GM15510 (cell line): Measurements from ENCODE around the gene CX3CL1.

ENCODE experiments used
- POLR2A ChIP-seq: IDR thresholded peaks from 3 replicates; pipeline ENCODE4 v1.6.1; 2011; ENCODE audit warnings: borderline replicate concordance; ENCODE audit not compliant: insufficient read length; ENCODE audit errors: extremely low read depth

Gene CX3CL1

GRCh38 chr16:57371494-57372371, 557 bp upstream of the CX3CL1 start:
- no peak for TF ChIP-seq POLR2A

DNA sequence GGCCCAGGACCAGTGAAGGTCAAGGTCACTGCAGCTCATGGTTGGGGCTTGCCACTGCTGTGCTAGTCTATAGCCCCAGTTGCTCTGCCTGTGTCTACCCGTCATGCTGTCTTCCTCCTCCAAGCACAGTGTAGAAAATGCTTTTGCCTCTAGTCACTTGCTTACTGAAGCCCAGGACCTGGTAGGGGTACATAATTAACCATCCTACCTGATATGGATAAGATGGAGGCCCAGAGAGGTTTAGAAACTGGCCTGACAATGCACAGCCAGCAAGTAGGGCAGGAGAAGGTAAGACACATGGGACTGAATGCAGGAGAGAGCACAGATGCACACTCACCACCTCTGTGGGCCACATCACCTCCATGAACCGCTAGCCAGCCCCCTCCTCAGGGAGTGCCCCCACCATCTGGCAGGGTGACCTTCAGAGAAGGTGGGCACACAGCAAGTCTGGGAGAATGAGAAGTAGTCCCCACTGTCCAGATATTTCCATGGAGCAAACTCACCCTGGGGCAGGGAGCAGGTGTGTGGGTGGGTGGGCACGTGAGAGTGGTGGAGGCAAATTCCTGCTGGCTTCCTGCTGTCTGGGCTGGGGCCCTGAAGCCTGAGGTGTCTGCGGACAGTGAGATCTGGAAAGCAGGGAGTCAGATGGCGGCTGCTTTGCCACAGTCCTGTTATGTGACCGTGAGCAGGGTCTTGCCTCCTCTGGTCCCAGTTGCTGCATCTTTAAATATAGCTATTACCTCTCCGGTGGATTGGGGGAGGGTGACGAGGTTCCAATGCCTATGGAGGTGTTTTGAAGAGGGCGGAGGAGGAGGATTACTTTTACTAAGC, 1.0 kb downstream of the CX3CL1 start:
- TF ChIP-seq POLR2A = no peak

- no peak for TF ChIP-seq POLR2A
Observed at GRCh38 chr16:57374067-57374534, 1.8 kb downstream of the CX3CL1 start.

GRCh38 chr16:57376313-57376818, 4.1 kb downstream of the CX3CL1 start:
- TF ChIP-seq POLR2A = no peak

- TF ChIP-seq POLR2A = no peak
Observed at GRCh38 chr16:57377080-57377841, 5.0 kb downstream of the CX3CL1 start.

GRCh38 chr16:57379579-57379978, 7.3 kb downstream of the CX3CL1 start:
- no peak for TF ChIP-seq POLR2A

DNA sequence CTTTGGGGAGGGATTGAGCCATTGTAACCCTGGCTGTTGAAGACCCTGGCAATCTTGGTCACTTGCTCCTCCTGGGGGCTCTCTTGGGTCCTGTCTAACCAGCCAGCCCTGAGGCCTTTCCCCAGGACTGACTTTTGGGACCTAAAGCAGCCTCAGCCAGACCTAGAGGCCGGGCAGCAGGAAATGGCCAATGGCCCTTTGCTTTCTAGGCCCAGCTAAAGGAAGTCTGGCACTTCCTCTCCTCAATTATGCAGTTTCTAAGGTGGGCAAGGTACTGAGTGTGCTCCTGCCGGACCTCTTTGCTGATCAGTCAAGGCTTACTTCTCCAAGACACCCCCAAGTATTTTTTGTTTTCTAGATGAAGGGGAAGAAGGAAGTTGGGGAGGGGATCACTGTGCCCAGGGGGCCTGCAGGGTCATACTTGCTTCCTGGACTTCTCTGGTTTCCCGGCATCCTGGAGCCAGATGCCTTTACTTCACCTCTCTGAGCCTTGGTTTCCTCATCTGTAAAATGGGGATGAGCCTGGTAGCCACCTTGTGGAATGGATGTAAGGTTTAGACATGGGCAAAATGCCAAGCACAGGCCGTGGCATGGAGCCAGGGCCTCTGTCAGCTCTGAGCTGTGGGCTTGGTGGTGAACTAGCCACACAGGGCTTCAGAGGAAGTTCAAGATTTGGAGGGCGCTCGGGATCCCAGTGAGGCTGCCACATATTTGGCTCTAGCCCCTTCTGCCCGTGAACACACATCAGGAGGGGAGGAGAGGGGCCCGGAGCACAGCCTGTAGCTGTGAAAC, 8.6 kb downstream of the CX3CL1 start:
- no peak for TF ChIP-seq POLR2A

DNA sequence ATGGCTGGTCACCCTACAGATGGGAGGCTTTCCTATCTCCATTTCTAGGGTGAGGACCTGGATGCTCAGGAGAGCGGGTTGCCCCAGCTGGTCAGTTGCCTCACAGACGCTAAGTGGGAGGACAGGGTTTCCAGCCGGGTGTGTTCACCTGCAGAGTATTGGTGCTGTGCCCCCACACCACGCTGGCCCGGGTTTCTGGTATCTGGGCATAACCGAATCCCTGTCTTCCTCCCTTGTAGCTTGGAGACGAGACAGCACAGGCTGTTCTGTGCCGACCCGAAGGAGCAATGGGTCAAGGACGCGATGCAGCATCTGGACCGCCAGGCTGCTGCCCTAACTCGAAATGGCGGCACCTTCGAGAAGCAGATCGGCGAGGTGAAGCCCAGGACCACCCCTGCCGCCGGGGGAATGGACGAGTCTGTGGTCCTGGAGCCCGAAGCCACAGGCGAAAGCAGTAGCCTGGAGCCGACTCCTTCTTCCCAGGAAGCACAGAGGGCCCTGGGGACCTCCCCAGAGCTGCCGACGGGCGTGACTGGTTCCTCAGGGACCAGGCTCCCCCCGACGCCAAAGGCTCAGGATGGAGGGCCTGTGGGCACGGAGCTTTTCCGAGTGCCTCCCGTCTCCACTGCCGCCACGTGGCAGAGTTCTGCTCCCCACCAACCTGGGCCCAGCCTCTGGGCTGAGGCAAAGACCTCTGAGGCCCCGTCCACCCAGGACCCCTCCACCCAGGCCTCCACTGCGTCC, 9.7 kb downstream of the CX3CL1 start:
- no peak for TF ChIP-seq POLR2A

DNA sequence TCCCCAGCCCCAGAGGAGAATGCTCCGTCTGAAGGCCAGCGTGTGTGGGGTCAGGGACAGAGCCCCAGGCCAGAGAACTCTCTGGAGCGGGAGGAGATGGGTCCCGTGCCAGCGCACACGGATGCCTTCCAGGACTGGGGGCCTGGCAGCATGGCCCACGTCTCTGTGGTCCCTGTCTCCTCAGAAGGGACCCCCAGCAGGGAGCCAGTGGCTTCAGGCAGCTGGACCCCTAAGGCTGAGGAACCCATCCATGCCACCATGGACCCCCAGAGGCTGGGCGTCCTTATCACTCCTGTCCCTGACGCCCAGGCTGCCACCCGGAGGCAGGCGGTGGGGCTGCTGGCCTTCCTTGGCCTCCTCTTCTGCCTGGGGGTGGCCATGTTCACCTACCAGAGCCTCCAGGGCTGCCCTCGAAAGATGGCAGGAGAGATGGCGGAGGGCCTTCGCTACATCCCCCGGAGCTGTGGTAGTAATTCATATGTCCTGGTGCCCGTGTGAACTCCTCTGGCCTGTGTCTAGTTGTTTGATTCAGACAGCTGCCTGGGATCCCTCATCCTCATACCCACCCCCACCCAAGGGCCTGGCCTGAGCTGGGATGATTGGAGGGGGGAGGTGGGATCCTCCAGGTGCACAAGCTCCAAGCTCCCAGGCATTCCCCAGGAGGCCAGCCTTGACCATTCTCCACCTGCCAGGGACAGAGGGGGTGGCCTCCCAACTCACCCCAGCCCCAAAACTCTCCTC, 10.4 kb downstream of the CX3CL1 start:
- TF ChIP-seq POLR2A = no peak

DNA sequence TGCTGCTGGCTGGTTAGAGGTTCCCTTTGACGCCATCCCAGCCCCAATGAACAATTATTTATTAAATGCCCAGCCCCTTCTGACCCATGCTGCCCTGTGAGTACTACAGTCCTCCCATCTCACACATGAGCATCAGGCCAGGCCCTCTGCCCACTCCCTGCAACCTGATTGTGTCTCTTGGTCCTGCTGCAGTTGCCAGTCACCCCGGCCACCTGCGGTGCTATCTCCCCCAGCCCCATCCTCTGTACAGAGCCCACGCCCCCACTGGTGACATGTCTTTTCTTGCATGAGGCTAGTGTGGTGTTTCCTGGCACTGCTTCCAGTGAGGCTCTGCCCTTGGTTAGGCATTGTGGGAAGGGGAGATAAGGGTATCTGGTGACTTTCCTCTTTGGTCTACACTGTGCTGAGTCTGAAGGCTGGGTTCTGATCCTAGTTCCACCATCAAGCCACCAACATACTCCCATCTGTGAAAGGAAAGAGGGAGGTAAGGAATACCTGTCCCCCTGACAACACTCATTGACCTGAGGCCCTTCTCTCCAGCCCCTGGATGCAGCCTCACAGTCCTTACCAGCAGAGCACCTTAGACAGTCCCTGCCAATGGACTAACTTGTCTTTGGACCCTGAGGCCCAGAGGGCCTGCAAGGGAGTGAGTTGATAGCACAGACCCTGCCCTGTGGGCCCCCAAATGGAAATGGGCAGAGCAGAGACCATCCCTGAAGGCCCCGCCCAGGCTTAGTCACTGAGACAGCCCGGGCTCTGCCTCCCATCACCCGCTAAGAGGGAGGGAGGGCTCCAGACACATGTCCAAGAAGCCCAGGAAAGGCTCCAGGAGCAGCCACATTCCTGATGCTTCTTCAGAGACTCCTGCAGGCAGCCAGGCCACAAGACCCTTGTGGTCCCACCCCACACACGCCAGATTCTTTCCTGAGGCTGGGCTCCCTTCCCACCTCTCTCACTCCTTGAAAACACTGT, 11.3 kb downstream of the CX3CL1 start:
- no peak for TF ChIP-seq POLR2A

DNA sequence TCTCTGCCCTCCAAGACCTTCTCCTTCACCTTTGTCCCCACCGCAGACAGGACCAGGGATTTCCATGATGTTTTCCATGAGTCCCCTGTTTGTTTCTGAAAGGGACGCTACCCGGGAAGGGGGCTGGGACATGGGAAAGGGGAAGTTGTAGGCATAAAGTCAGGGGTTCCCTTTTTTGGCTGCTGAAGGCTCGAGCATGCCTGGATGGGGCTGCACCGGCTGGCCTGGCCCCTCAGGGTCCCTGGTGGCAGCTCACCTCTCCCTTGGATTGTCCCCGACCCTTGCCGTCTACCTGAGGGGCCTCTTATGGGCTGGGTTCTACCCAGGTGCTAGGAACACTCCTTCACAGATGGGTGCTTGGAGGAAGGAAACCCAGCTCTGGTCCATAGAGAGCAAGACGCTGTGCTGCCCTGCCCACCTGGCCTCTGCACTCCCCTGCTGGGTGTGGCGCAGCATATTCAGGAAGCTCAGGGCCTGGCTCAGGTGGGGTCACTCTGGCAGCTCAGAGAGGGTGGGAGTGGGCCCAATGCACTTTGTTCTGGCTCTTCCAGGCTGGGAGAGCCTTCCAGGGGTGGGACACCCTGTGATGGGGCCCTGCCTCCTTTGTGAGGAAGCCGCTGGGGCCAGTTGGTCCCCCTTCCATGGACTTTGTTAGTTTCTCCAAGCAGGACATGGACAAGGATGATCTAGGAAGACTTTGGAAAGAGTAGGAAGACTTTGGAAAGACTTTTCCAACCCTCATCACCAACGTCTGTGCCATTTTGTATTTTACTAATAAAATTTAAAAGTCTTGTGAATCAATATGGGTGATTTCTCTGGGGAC, 12.2 kb downstream of the CX3CL1 start:
- TF ChIP-seq POLR2A = no peak
